HEK293 (cell line): ENCODE measurements around the gene EDDM13.
"Not testable (repeated sequence)": the region's sequence is repeated elsewhere in the genome, so short reads cannot be mapped to it uniquely, and the experiment has no call there.

Experiments
- ATF2 ChIP-seq: fragments of 450-650 bp; formaldehyde crosslinking; IDR thresholded peaks from 2 replicates; pipeline ENCODE4 v1.5.1; 2016; ENCODE audit warnings: missing biosample characterization, missing genetic modification characterization, low read depth
- ZEB2 ChIP-seq: fragments of 450-650 bp; formaldehyde crosslinking; IDR thresholded peaks from 2 replicates; pipeline ENCODE4 v1.5.1; 2016; ENCODE audit warnings: missing biosample characterization, missing genetic modification characterization
- ZNF558 ChIP-seq: fragments of 450-650 bp; formaldehyde crosslinking; IDR thresholded peaks from 2 replicates; pipeline ENCODE4 v1.5.1; 2016; ENCODE audit warnings: missing biosample characterization, missing genetic modification characterization
- ZNF645 ChIP-seq: fragments of 450-650 bp; formaldehyde crosslinking; IDR thresholded peaks from 2 replicates; pipeline ENCODE4; 2016; ENCODE audit warnings: missing biosample characterization, missing genetic modification characterization

GRCh38 chr19:56245764-56246163 is 26.8 kb upstream of the EDDM13 start:
- not testable (repeated sequence) for TF ChIP-seq ATF2 (tag by site-specific recombination); ZNF558; ZNF645; ZEB2 (tag by site-specific recombination)
